Hepatocyte (in vitro differentiated cells): ENCODE results near the gene KLRF2. TPM values are rescaled to one million over a fixed set of nuclear protein-coding genes. Genes with fewer than 3 reads are reported as not detected.

Experiments used
- DNase-seq: peaks from one replicate; pipeline ENCODE4 v3.0.0-alpha.2; 2016; ENCODE audit warnings: low spot score
- H2AFZ ChIP-seq: fragments of 200-600 bp; sonication (generic); 2 replicates; pipeline ENCODE4 v1.6.0; 2016; ENCODE audit warnings: antibody characterized with exemption, mild to moderate bottlenecking
- H3K27ac ChIP-seq: fragments of 200-600 bp; sonication (generic); 2 replicates; pipeline ENCODE4 v1.5.1; 2016; ENCODE audit warnings: mild to moderate bottlenecking
- H3K27me3 ChIP-seq: fragments of 200-600 bp; sonication (generic); 2 replicates; pipeline ENCODE4 v1.6.1; 2016
- H3K36me3 ChIP-seq: fragments of 200-600 bp; sonication (generic); replicated peaks from 2 replicates; pipeline ENCODE4 v1.5.1; 2016; ENCODE audit warnings: low read depth; ENCODE audit not compliant: insufficient read depth
- H3K4me1 ChIP-seq: fragments of 200-600 bp; sonication (generic); 2 replicates; pipeline ENCODE4 v1.5.1; 2016; ENCODE audit warnings: mild to moderate bottlenecking, moderate library complexity; ENCODE audit not compliant: insufficient read depth
- H3K4me2 ChIP-seq: fragments of 200-600 bp; sonication (generic); 2 replicates; pipeline ENCODE4 v1.6.0; 2016
- H3K4me3 ChIP-seq: fragments of 200-600 bp; sonication (generic); 2 replicates; pipeline ENCODE4 v1.5.1; 2016; ENCODE audit warnings: mild to moderate bottlenecking
- H3K79me2 ChIP-seq: fragments of 200-600 bp; sonication (generic); 2 replicates; pipeline ENCODE4 v1.6.0; 2017; ENCODE audit warnings: mild to moderate bottlenecking
- H3K9me2 ChIP-seq: fragments of 200-600 bp; sonication (generic); replicated peaks from 2 replicates; pipeline ENCODE4 v1.6.0; 2017; ENCODE audit warnings: mild to moderate bottlenecking; ENCODE audit not compliant: insufficient read depth
- H3K9me3 ChIP-seq: fragments of 200-600 bp; sonication (generic); 2 replicates; pipeline ENCODE4 v1.5.1; 2016; ENCODE audit warnings: low read depth, mild to moderate bottlenecking
- H4K20me1 ChIP-seq: fragments of 200-600 bp; sonication (generic); 2 replicates; pipeline ENCODE4 v1.6.0; 2016; ENCODE audit warnings: mild to moderate bottlenecking; ENCODE audit not compliant: insufficient read depth, poor library complexity, severe bottlenecking
- CTCF ChIP-seq: fragments of 200-600 bp; sonication (generic); IDR thresholded peaks from 2 replicates; pipeline ENCODE4 v1.5.1; 2016; ENCODE audit warnings: antibody characterized with exemption, mild to moderate bottlenecking; ENCODE audit not compliant: poor library complexity
- EZH2 ChIP-seq: fragments of 200-600 bp; sonication (generic); IDR thresholded peaks from 2 replicates; pipeline ENCODE4 v1.6.1; 2016; ENCODE audit warnings: antibody characterized with exemption, mild to moderate bottlenecking, borderline replicate concordance
- EZH2phosphoT487 ChIP-seq: fragments of 200-600 bp; sonication (generic); IDR thresholded peaks from one replicate; pipeline ENCODE4 v1.6.1; 2018; ENCODE audit warnings: antibody characterized with exemption, mild to moderate bottlenecking, low read depth, moderate library complexity; ENCODE audit not compliant: unreplicated experiment, severe bottlenecking
- WGBS: methylation state at CpG from one replicate; pipeline ENCODE4 v1.1.6; 2016; ENCODE audit warnings: low lambda C conversion rate; ENCODE audit errors: missing lambda C conversion rate; 5-methylcytosine and 5-hydroxymethylcytosine counted together
- polyA plus RNA-seq: library from polyadenylated mRNA; unstranded; fragments of >200 nt; fragmentation: Nextera tagmentation; extraction: Ambion mirVana; gene quantifications from 2 replicates; pipeline ENCODE4 v1.2.1, GENCODE V29; 2016
- total RNA-seq: library from RNA; depleted of rRNA; stranded (reverse); fragments of >200 nt; gene quantifications from 2 replicates; pipeline ENCODE4 v1.2.3, GENCODE V29; 2014

KLRF2 gene
- total and polyA plus RNA-seq, 2 experiments from 2014 or later: not detected

GRCh38 chr12:9883175-9883574, 1.9 kb downstream of the KLRF2 start:
- H3K79me2 ChIP-seq: no peaks in the 10 kb centered on the region
- TF ChIP-seq EZH2phosphoT487 (no peak), EZH2 (no peak), CTCF (no peak)
- no peaks in the 10 kb centered on the region for H3K36me3 ChIP-seq
- H3K4me3 ChIP-seq: no peak overlapping the region
- no peak for DNase-seq
- no peaks in the 10 kb centered on the region for H4K20me1 ChIP-seq
- H3K4me1 ChIP-seq: no peaks in the 10 kb centered on the region
- no peak overlapping the region for H3K27ac ChIP-seq
- no peaks in the 10 kb centered on the region for H3K27me3 ChIP-seq
- H2AFZ ChIP-seq: no peak overlapping the region
- H3K9me2 ChIP-seq: no peaks in the 10 kb centered on the region
- no peak overlapping the region for H3K4me2 ChIP-seq
- H3K9me3 ChIP-seq: no peaks in the 10 kb centered on the region

- H3K9me3 ChIP-seq: no peaks in the 10 kb centered on the region
- no peaks in the 10 kb centered on the region for H3K79me2 ChIP-seq
- H3K27ac ChIP-seq: no peak overlapping the region
- TF ChIP-seq CTCF: no peak
- no peak for TF ChIP-seq EZH2
- TF ChIP-seq EZH2phosphoT487: no peak
- H3K27me3 ChIP-seq: no peaks in the 10 kb centered on the region
- no peaks in the 10 kb centered on the region for H3K36me3 ChIP-seq
- H3K4me1 ChIP-seq: no peaks in the 10 kb centered on the region
- H4K20me1 ChIP-seq: no peaks in the 10 kb centered on the region
- no peak overlapping the region for H3K4me2 ChIP-seq
- no peak for DNase-seq
- H2AFZ ChIP-seq: no peak overlapping the region
- WGBS: 64% methylated on average over 4 of the region's 4 CpGs
- no peaks in the 10 kb centered on the region for H3K9me2 ChIP-seq
- no peak overlapping the region for H3K4me3 ChIP-seq
Measured at GRCh38 chr12:9888665-9889273, 7.5 kb downstream of the KLRF2 start.

- WGBS: 74% methylated on average over 6 of the region's 6 CpGs
- Histone ChIP-seq H3K27me3 (no peaks in the 10 kb centered on the region), H4K20me1 (no peaks in the 10 kb centered on the region), H3K9me2 (no peaks in the 10 kb centered on the region), H3K4me1 (no peaks in the 10 kb centered on the region), H3K9me3 (no peaks in the 10 kb centered on the region), H3K27ac (no peak overlapping the region), H2AFZ (no peak overlapping the region), H3K36me3 (no peaks in the 10 kb centered on the region), H3K4me2 (no peak overlapping the region), H3K79me2 (no peaks in the 10 kb centered on the region), H3K4me3 (no peak overlapping the region)
- DNase-seq: no peak
- TF ChIP-seq CTCF: no peak
- TF ChIP-seq EZH2phosphoT487: no peak
- no peak for TF ChIP-seq EZH2
Measured at GRCh38 chr12:9895215-9895971, 14.1 kb downstream of the KLRF2 start.
